ENCODE data around the gene UBL3.

- no peak for TF ChIP-seq POLR2A (IDR thresholded peaks at IDR 0.05)
- TF ChIP-seq, protein P1, sequence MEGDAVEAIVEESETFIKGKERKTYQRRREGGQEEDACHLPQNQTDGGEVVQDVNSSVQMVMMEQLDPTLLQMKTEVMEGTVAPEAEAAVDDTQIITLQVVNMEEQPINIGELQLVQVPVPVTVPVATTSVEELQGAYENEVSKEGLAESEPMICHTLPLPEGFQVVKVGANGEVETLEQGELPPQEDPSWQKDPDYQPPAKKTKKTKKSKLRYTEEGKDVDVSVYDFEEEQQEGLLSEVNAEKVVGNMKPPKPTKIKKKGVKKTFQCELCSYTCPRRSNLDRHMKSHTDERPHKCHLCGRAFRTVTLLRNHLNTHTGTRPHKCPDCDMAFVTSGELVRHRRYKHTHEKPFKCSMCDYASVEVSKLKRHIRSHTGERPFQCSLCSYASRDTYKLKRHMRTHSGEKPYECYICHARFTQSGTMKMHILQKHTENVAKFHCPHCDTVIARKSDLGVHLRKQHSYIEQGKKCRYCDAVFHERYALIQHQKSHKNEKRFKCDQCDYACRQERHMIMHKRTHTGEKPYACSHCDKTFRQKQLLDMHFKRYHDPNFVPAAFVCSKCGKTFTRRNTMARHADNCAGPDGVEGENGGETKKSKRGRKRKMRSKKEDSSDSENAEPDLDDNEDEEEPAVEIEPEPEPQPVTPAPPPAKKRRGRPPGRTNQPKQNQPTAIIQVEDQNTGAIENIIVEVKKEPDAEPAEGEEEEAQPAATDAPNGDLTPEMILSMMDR (IDR thresholded peaks at IDR 0.05), result no peak
- no peak for TF ChIP-seq EP300 (IDR thresholded peaks at IDR 0.05)
These were observed 11.3 kb upstream of the UBL3 start for GRCh38 chr13:29861694-29862110.

All from tibial nerve (tissue), 4 donors.